Endodermal cell (in vitro differentiated cells): ENCODE results near the gene OR2F1. TPM values are rescaled to one million over a fixed set of nuclear protein-coding genes. Genes with fewer than 3 reads are reported as not detected.

ENCODE experiments used
- DNase-seq: peaks from one replicate; pipeline ENCODE4 v3.0.0-alpha.2; 2017
- H3K27ac ChIP-seq: 2 replicates; pipeline ENCODE4 v1.5.1; 2013; ENCODE audit warnings: mild to moderate bottlenecking, low read depth, low read length, moderate library complexity
- H3K27me3 ChIP-seq: 2 replicates; pipeline ENCODE4 v1.6.1; 2013; ENCODE audit warnings: mild to moderate bottlenecking, low read length, moderate library complexity; ENCODE audit not compliant: insufficient read depth, control insufficient read depth, poor library complexity, severe bottlenecking
- H3K36me3 ChIP-seq: 2 replicates; pipeline ENCODE4 v1.7.0; 2013; ENCODE audit warnings: mild to moderate bottlenecking, low read length, moderate library complexity; ENCODE audit not compliant: control insufficient read depth, insufficient read depth
- H3K4me1 ChIP-seq: one replicate; pipeline ENCODE4 v1.7.0; 2013; ENCODE audit warnings: low read length; ENCODE audit not compliant: control insufficient read depth, insufficient read depth
- H3K4me3 ChIP-seq: 2 replicates; pipeline ENCODE4 v1.5.1; 2013; ENCODE audit warnings: mild to moderate bottlenecking, low read length, moderate library complexity
- H3K9ac ChIP-seq: 2 replicates; pipeline ENCODE4 v1.6.1; 2013; ENCODE audit warnings: mild to moderate bottlenecking, low read length, moderate library complexity; ENCODE audit not compliant: poor library complexity, severe bottlenecking; ENCODE audit errors: extremely low read depth
- H3K9me3 ChIP-seq: 2 replicates; pipeline ENCODE4 v1.6.1; 2013; ENCODE audit warnings: mild to moderate bottlenecking, low read length, moderate library complexity; ENCODE audit not compliant: control insufficient read depth
- H3K27ac Mint-ChIP-seq: 2 replicates; pipeline ENCODE4 v1.8.0; 2020; ENCODE audit warnings: mixed read lengths
- H3K27me3 Mint-ChIP-seq: 2 replicates; pipeline ENCODE4 v1.8.0; 2021; ENCODE audit warnings: mild to moderate bottlenecking, mixed read lengths; ENCODE audit not compliant: insufficient read depth
- H3K36me3 Mint-ChIP-seq: 2 replicates; pipeline ENCODE4 v1.8.0; 2020; ENCODE audit warnings: low read depth, mixed read lengths
- H3K4me1 Mint-ChIP-seq: 2 replicates; pipeline ENCODE4 v1.8.0; 2020; ENCODE audit warnings: mixed read lengths
- H3K4me3 Mint-ChIP-seq: 2 replicates; pipeline ENCODE4 v1.8.0; 2020; ENCODE audit warnings: mild to moderate bottlenecking, moderate library complexity, mixed read lengths
- H3K9me3 Mint-ChIP-seq: 2 replicates; pipeline ENCODE4 v1.8.0; 2020; ENCODE audit warnings: mild to moderate bottlenecking, mixed read lengths
- WGBS, 2 experiments: methylation state at CpG; one replicate each; pipeline versions ENCODE4 v1.1.5 to v1.1.7; 2013; ENCODE audit warnings: missing lambda C conversion rate in 2 of 2, mixed read lengths in 1 of 2; ENCODE audit not compliant: insufficient coverage in 1 of 2, insufficient read length in 1 of 2; 5-methylcytosine and 5-hydroxymethylcytosine counted together
- total RNA-seq, 2 donors: library from RNA; stranded (reverse); fragmentation: NEBNext Ultra II Directional in 1 of 2; extraction: Animal tissue kit (Norgen Biotek cat#: 25700) in 1 of 2; gene quantifications; 2 replicates in 1 of 2; 3 replicates in 1 of 2; pipeline ENCODE4 v1.2.1, GENCODE V29; 2021
- TF ChIP-seq, protein P1 (sequence below): fragments of 200-600 bp; sonication (generic); conservative IDR thresholded peaks from 2 replicates; pipeline ENCODE4 v1.5.0; 2021; ENCODE audit warnings: antibody characterized with exemption, mild to moderate bottlenecking

OR2F1 gene
- total RNA-seq, 2 donors from 2014 or later, result not detected

GRCh38 chr7:143924851-143925250 lies 29.8 kb upstream of the OR2F1 start:
- TF ChIP-seq, protein P1, sequence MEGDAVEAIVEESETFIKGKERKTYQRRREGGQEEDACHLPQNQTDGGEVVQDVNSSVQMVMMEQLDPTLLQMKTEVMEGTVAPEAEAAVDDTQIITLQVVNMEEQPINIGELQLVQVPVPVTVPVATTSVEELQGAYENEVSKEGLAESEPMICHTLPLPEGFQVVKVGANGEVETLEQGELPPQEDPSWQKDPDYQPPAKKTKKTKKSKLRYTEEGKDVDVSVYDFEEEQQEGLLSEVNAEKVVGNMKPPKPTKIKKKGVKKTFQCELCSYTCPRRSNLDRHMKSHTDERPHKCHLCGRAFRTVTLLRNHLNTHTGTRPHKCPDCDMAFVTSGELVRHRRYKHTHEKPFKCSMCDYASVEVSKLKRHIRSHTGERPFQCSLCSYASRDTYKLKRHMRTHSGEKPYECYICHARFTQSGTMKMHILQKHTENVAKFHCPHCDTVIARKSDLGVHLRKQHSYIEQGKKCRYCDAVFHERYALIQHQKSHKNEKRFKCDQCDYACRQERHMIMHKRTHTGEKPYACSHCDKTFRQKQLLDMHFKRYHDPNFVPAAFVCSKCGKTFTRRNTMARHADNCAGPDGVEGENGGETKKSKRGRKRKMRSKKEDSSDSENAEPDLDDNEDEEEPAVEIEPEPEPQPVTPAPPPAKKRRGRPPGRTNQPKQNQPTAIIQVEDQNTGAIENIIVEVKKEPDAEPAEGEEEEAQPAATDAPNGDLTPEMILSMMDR, result no peak
- peaks cover 13% of the 10 kb centered on the region for H3K4me1 Mint-ChIP-seq
- DNase-seq, result no peak
- no peaks in the 10 kb centered on the region for H3K36me3 ChIP-seq
- peak overlapping the region; percentile 18 for H3K27ac Mint-ChIP-seq
- H3K9me3 ChIP-seq, result no peaks in the 10 kb centered on the region
- no peaks in the 10 kb centered on the region for H3K4me1 ChIP-seq
- no peak overlapping the region for H3K4me3 ChIP-seq
- H3K9me3 Mint-ChIP-seq, result no peaks in the 10 kb centered on the region
- H3K27me3 Mint-ChIP-seq, result peaks cover 9% of the 10 kb centered on the region
- H3K36me3 Mint-ChIP-seq, result no peaks in the 10 kb centered on the region
- H3K27ac ChIP-seq, result no peak overlapping the region
- H3K27me3 ChIP-seq, result no peaks in the 10 kb centered on the region
- 65 to 80% methylated on average over 1 of the region's 1 CpG for WGBS, 2 experiments
- H3K9ac ChIP-seq, result no peak overlapping the region
- H3K4me3 Mint-ChIP-seq, result no peak overlapping the region

DNA sequence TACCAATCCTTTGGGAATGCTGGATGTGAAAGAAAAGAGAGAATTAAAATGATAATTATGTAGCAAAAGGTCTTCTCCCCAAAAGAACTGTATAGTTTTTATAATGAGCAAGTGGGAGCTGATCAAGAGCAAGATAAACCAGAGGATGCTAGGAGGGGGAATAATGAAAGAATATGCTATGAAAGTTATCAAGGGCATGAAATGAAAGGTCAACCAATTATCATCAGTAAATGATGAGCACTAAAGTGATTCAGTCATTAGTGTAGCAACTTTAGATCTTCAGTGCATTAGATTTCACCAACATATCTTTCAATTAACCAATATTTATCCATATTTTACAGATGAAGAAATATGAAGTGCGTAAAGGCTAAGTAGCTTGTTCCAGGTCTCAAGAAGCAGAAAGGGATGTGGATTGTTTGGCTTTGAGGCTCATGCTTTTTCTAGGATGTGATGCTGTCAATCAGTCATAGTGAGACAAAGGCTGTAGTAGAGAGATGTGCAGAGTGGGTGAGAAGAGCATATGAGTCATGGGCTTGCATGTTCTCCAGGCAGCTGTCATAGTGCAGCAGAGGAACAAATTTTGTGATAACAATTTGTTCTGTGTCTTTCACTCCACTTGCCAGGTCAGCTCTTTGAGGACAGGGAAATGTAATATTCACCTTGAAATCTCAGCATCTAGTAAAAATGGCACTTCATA lies 25.3 kb upstream of the OR2F1 start:
- TF ChIP-seq, protein P1, result no peak
- no peak overlapping the region for H3K27ac Mint-ChIP-seq

GRCh38 chr7:143931739-143932138 lies 22.9 kb upstream of the OR2F1 start:
- H3K27me3 Mint-ChIP-seq, result no peaks in the 10 kb centered on the region
- no peak for DNase-seq
- no peaks in the 10 kb centered on the region for H3K27me3 ChIP-seq
- H3K4me3 Mint-ChIP-seq, result no peak overlapping the region
- no peaks in the 10 kb centered on the region for H3K9me3 ChIP-seq
- no peaks in the 10 kb centered on the region for H3K9me3 Mint-ChIP-seq
- no peaks in the 10 kb centered on the region for H3K36me3 Mint-ChIP-seq
- no peak overlapping the region for H3K27ac Mint-ChIP-seq
- H3K4me1 ChIP-seq, result no peaks in the 10 kb centered on the region
- TF ChIP-seq, protein P1, result no peak
- no peaks in the 10 kb centered on the region for H3K36me3 ChIP-seq
- H3K27ac ChIP-seq, result no peak overlapping the region
- peaks cover 8% of the 10 kb centered on the region for H3K4me1 Mint-ChIP-seq
- no peak overlapping the region for H3K4me3 ChIP-seq
- H3K9ac ChIP-seq, result no peak overlapping the region

More for the DNA sequence above, 25.3 kb upstream of the OR2F1 start:
- Mint-ChIP-seq H3K9me3 (no peaks in the 10 kb centered on the region), H3K27me3 (no peaks in the 10 kb centered on the region), H3K4me1 (peaks cover 17% of the 10 kb centered on the region), H3K36me3 (no peaks in the 10 kb centered on the region), H3K4me3 (no peak overlapping the region)
- Histone ChIP-seq H3K36me3 (no peaks in the 10 kb centered on the region), H3K27ac (no peak overlapping the region), H3K4me1 (no peaks in the 10 kb centered on the region), H3K9me3 (no peaks in the 10 kb centered on the region), H3K9ac (no peak overlapping the region), H3K27me3 (no peaks in the 10 kb centered on the region), H3K4me3 (no peak overlapping the region)
- 88% methylated on average over 1 of the region's 1 CpG; no CpG with 5 or more reads in 1 of the 2 experiments for WGBS, 2 experiments
- no peak for DNase-seq
